K562 (cell line): ENCODE results near the gene COASY. TPM values are rescaled to one million over a fixed set of nuclear protein-coding genes. Genes with fewer than 3 reads are reported as not detected.

Experiments used
- ATAC-seq: fragments of 200-7000 bp; cut with Tn5 transposase; 3 replicates; pipeline ENCODE4 v1.9.1; 2020; ENCODE audit warnings: moderate library complexity
- BruUV-seq: library from RNA; stranded (reverse); fragments of 400-500 nt; replicated peaks from 2 replicates; lab custom pipeline; 2021; lab: Mats Ljungman, UMichigan
- CTCF ChIA-PET: fragments of 300-600 bp; formaldehyde crosslinking; extraction: SDS; loops from one replicate; lab custom pipeline; 2021; ENCODE audit warnings: low intra/inter-chr PET ratio; lab: Yijun Ruan, JAX
- POLR2A ChIA-PET: fragments of 300-600, 350-650 bp; sonication (Branson Sonifier 250); formaldehyde crosslinking; extraction: SDS; loops from one replicate; lab custom pipeline; 2021; ENCODE audit warnings: antibody characterized with exemption, inconsistent platforms; lab: Yijun Ruan, JAX
- DNase-seq, 4 experiments: peaks; one replicate each; pipeline versions ENCODE4 v3.0.0 to v3.0.0-alpha.2; 2011 to 2018; ENCODE audit warnings: low spot score in 3 of 4, mixed read lengths in 3 of 4; ENCODE audit errors: extremely low read depth in 1 of 4
- FAIRE-seq: peaks from 2 replicates; lab custom pipeline; 2011; peaks lifted over from hg19 to GRCh38; lab: Jason Lieb, UNC
- H2AFZ ChIP-seq: 2 replicates; pipeline ENCODE4 v1.6.0; 2011; ENCODE audit warnings: low read depth, low read length, control low read depth, inconsistent platforms
- H3K27ac ChIP-seq: fragments of 200-600 bp; 3 replicates; pipeline ENCODE4 v1.8.0; 2011; ENCODE audit warnings: low read depth, mild to moderate bottlenecking, control low read depth, inconsistent platforms, low read length, moderate library complexity, mixed read lengths; ENCODE audit errors: extremely low read depth
- H3K27me3 ChIP-seq, 2 experiments: fragments of 300-600 bp in 1 of 2; 2 replicates in 1 of 2; 3 replicates in 1 of 2; pipeline versions ENCODE4 v1.6.0 to v1.8.0; 2011; ENCODE audit warnings: inconsistent platforms in 2 of 2, low read length in 2 of 2, mild to moderate bottlenecking in 1 of 2, mixed read lengths in 1 of 2, moderate library complexity in 1 of 2; ENCODE audit not compliant: control insufficient read depth in 2 of 2, insufficient read depth in 2 of 2
- H3K36me3 ChIP-seq: fragments of 300-600 bp; 3 replicates; pipeline ENCODE4 v1.8.0; 2011; ENCODE audit warnings: mild to moderate bottlenecking, low read length, inconsistent platforms; ENCODE audit not compliant: control insufficient read depth, insufficient read depth
- H3K4me1 ChIP-seq, 2 experiments: fragments of 200-600 bp in 1 of 2; replicated peaks in 1 of 2; 2 replicates in 1 of 2; 3 replicates in 1 of 2; pipeline versions ENCODE4 v1.5.1 to v1.8.0; 2011; ENCODE audit warnings: inconsistent platforms in 2 of 2, low read length in 2 of 2, mild to moderate bottlenecking in 1 of 2, mixed read lengths in 1 of 2, moderate library complexity in 1 of 2; ENCODE audit not compliant: control insufficient read depth in 2 of 2, insufficient read depth in 2 of 2
- H3K4me2 ChIP-seq: 2 replicates; pipeline ENCODE4 v1.6.1; 2011; ENCODE audit warnings: low read length, control low read depth, inconsistent platforms, mixed read lengths; ENCODE audit not compliant: insufficient read depth
- H3K4me3 ChIP-seq: fragments of 200-600 bp; sonication (generic), shearing (Covaris generic); 2 replicates; pipeline ENCODE4 v1.5.1; 2016; ENCODE audit warnings: control low read depth, inconsistent platforms
- H3K79me2 ChIP-seq: fragments of 200-600 bp; 3 replicates; pipeline ENCODE4 v1.8.0; 2011; ENCODE audit warnings: low read length, inconsistent platforms; ENCODE audit not compliant: control insufficient read depth, insufficient read depth
- H3K9ac ChIP-seq, 2 experiments: 2 replicates each; pipeline versions ENCODE4 v1.6.0 to v1.6.1; 2011; ENCODE audit warnings: low read depth in 2 of 2, low read length in 2 of 2, control low read depth in 1 of 2, inconsistent platforms in 1 of 2, mild to moderate bottlenecking in 1 of 2, mixed read lengths in 1 of 2; ENCODE audit not compliant: insufficient read depth in 1 of 2
- H3K9me1 ChIP-seq: one replicate; pipeline ENCODE4 v1.6.0; 2011; ENCODE audit warnings: inconsistent platforms, mild to moderate bottlenecking, low read length, moderate library complexity; ENCODE audit not compliant: control insufficient read depth, insufficient read depth
- H3K9me3 ChIP-seq: replicated peaks from 2 replicates; pipeline ENCODE4 v1.5.1; 2011; ENCODE audit warnings: low read depth, low read length, inconsistent platforms; ENCODE audit not compliant: control insufficient read depth, insufficient read depth
- H4K20me1 ChIP-seq: replicated peaks from 2 replicates; pipeline ENCODE4 v1.6.1; 2011; ENCODE audit warnings: low read length, inconsistent platforms, mixed read lengths; ENCODE audit not compliant: control insufficient read depth, insufficient read depth
- E2F6 ChIP-seq, 2 experiments: IDR thresholded peaks; 2 replicates each; pipeline ENCODE4 v1.6.1; 2011; ENCODE audit warnings: borderline replicate concordance in 1 of 2, control low read depth in 1 of 2, low read depth in 1 of 2, low read length in 1 of 2, mild to moderate bottlenecking in 1 of 2, mixed read lengths in 1 of 2, moderate library complexity in 1 of 2; ENCODE audit not compliant: insufficient read depth in 1 of 2, insufficient read length in 1 of 2, poor library complexity in 1 of 2, severe bottlenecking in 1 of 2; ENCODE audit errors: extremely low read depth in 1 of 2
- ESRRB ChIP-seq: fragments of 250-450 bp; sonication (Bioruptor Pico); IDR thresholded peaks from 2 replicates; pipeline ENCODE4 v1.5.0; 2020; ENCODE audit warnings: mild to moderate bottlenecking, moderate library complexity, borderline replicate concordance
- LEF1 ChIP-seq: fragments of 450-650 bp; IDR thresholded peaks from 2 replicates; pipeline ENCODE4 v1.6.1; 2016; ENCODE audit warnings: mild to moderate bottlenecking
- RBM17 ChIP-seq: fragments of 200-400 bp; formaldehyde crosslinking; IDR thresholded peaks from 2 replicates; pipeline ENCODE4 v1.6.1; 2017; ENCODE audit warnings: low read depth, mild to moderate bottlenecking, low read length, borderline replicate concordance
- ZNF431 ChIP-seq: sonication (generic); formaldehyde crosslinking; IDR thresholded peaks from 2 replicates; pipeline ENCODE4 v1.8.0; 2022; ENCODE audit warnings: mild to moderate bottlenecking, missing genetic modification reagents
- WGBS: fragments of 100-300 bp; shearing (Covaris generic); methylation state at CpG from one replicate; pipeline ENCODE4 v1.1.6; 2016; ENCODE audit warnings: low coverage, mixed read lengths; ENCODE audit not compliant: insufficient coverage; ENCODE audit errors: missing lambda C conversion rate; 5-methylcytosine and 5-hydroxymethylcytosine counted together
- in situ Hi-C: fragments of 300-500 bp; cut with MboI; formaldehyde crosslinking; loops from 4 replicates; pipeline ENCODE4 v1.15.0; 2018; ENCODE audit warnings: inconsistent platforms, mixed read lengths
- intact Hi-C: fragments of 100-400 bp; cut with micrococcal nuclease; formaldehyde crosslinking; loops from 2 replicates; pipeline ENCODE4 v1.14.2; 2022
- polyA plus RNA-seq, 8 experiments: library from polyadenylated mRNA; depleted of rRNA in 4 of 8; stranded (reverse) in 5 of 8; unstranded in 3 of 8; fragments of >200 nt; fragmentation: Nextera tagmentation in 2 of 8; fragmentation: Illumina TruSeq in 1 of 8; extraction: Ambion mirVana in 2 of 8; extraction: Trizol in 1 of 8; gene quantifications; 2 replicates each; pipeline versions ENCODE4 v1.2.1 to v1.2.3, GENCODE V29; 2011 to 2014; ENCODE audit warnings: inconsistent platforms in 1 of 8, missing spikeins in 1 of 8
- total RNA-seq, 7 experiments: library from RNA; depleted of rRNA in 6 of 7; stranded (reverse); fragments of >200 nt in 6 of 7; fragmentation: Illumina TruSeq in 2 of 7; extraction: Trizol in 2 of 7; gene quantifications; 2 replicates each; pipeline versions ENCODE4 v1.2.1 to v1.2.3, GENCODE V29; 2011 to 2021; ENCODE audit warnings: low replicate concordance in 1 of 7
- TF ChIP-seq, protein P1 (sequence below): fragments of 450-650 bp; IDR thresholded peaks from 2 replicates; pipeline ENCODE4 v1.6.1; 2016; ENCODE audit warnings: low read depth
- TF ChIP-seq, protein P2 (sequence below): fragments of 250-450 bp; sonication (Bioruptor Pico); IDR thresholded peaks from 2 replicates; pipeline ENCODE4 v1.8.0; 2021; ENCODE audit warnings: mild to moderate bottlenecking, moderate library complexity

The COASY gene
- total and polyA plus RNA-seq, 9 of the 15 experiments (the other 6 are each of a cell fraction or from before 2014, with no cell fraction given): 25.4 to 175 (median 62.3) TPM

DNA sequence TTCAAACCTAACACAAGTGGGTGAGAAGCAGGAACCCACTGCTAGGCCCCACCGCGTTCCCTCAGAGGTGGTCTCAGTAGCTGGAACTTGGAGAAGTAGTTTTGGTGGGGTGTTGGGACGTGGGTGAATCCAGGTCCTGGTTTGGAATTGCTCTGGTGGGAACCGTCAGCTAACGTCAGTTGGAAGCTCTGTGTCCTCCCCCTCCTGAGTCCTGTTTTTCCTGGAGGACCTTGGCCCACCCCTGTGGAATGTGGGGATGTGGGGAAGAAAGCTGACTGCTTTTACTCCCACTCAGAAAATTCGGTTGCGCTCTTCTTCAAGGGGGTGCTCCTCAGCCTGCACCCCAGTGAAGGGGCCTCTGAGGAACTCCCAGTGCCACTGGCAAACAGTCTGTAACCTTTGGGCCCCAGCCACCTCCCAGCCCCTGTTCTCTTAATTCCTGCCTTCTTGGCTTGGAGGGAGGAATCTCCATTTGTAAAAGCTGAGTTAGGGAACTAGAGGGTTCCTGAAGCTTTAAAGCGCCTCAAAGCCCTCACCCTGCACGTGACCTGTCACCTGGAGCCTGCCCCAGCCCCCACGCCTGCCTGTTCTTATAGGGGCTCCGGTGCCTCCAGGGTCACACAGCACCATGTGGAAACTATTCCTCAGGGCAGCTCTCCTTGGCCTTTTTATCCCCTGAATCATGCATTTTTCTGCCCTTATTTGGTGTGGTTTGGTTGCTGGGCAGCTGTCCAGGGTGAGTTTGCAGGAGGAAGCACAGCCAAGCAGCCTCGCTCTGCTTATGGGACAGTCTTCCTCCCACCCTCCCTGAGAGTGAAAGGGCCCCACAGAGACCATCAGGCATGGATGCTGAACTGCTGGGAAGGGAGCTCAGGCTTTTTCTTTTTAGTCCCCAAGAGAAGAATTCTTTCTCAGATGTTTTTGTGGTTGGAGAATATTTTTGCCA lies 42.1 kb upstream of the COASY start:
- ChIA-PET CTCF (interaction anchor here (1.1 to 1.6 kb wide), 4 partner anchors 8 to 198 kb away, joined by 3 to 6 read pairs (median 4); no protein-coding TSS in a partner anchor), POLR2A (interaction anchor here (0.5 to 3.9 kb wide), 25 partner anchors 8 to 460 kb away, joined by 3 to 15 read pairs (median 4); partner anchors contain the start of genes CAVIN1, NAGLU, PSMC3IP and PTGES3L)
- peaks cover 7% of the 10 kb centered on the region for H3K9me1 ChIP-seq
- BruUV-seq: no TSS peak
- ATAC-seq (peak; percentile 42), DNase-seq (peak in 2 of 4 experiments; percentile 40 to 65), FAIRE-seq (peak; percentile 51)
- H3K27me3 ChIP-seq: no peaks in the 10 kb centered on the region
- peaks cover 51 to 68% of the 10 kb centered on the region in 2 experiments for H3K4me1 ChIP-seq
- H3K36me3 ChIP-seq: peaks cover 74% of the 10 kb centered on the region
- H3K79me2 ChIP-seq: peaks cover 11% of the 10 kb centered on the region; the same call in 1 of the 3 replicates
- intact Hi-C loops: loop anchor here (5.0 kb wide), 4 partner anchors 48 to 198 kb away; no protein-coding TSS in a partner anchor
- peak overlapping the region; percentile 86 for H3K27ac ChIP-seq
- no peak overlapping the region for H2AFZ ChIP-seq
- no peaks in the 10 kb centered on the region for H3K9me3 ChIP-seq
- peak overlapping the region; percentile 62 to 86 for H3K9ac ChIP-seq
- H4K20me1 ChIP-seq: no peaks in the 10 kb centered on the region
- H3K4me3 ChIP-seq: no peak overlapping the region
- in situ Hi-C loops: no loop called here
- peak overlapping the region; percentile 63 for H3K4me2 ChIP-seq
- WGBS: 31% methylated on average over 12 of the region's 12 CpGs
- TF ChIP-seq ESRRB (no peak), RBM17 (no peak), LEF1 (no peak), E2F6 (IDR thresholded peaks at IDR 0.05; ENCODE audit: borderline replicate concordance in 1 of 2, extremely low read depth in 1 of 2, insufficient read depth in 1 of 2, insufficient read length in 1 of 2, low read depth in 1 of 2, low read length in 1 of 2, poor library complexity in 1 of 2, severe bottlenecking in 1 of 2) (peak in 1 of 2 experiments; percentile 33), ZNF431 (no peak)
- TF ChIP-seq, protein P1, sequence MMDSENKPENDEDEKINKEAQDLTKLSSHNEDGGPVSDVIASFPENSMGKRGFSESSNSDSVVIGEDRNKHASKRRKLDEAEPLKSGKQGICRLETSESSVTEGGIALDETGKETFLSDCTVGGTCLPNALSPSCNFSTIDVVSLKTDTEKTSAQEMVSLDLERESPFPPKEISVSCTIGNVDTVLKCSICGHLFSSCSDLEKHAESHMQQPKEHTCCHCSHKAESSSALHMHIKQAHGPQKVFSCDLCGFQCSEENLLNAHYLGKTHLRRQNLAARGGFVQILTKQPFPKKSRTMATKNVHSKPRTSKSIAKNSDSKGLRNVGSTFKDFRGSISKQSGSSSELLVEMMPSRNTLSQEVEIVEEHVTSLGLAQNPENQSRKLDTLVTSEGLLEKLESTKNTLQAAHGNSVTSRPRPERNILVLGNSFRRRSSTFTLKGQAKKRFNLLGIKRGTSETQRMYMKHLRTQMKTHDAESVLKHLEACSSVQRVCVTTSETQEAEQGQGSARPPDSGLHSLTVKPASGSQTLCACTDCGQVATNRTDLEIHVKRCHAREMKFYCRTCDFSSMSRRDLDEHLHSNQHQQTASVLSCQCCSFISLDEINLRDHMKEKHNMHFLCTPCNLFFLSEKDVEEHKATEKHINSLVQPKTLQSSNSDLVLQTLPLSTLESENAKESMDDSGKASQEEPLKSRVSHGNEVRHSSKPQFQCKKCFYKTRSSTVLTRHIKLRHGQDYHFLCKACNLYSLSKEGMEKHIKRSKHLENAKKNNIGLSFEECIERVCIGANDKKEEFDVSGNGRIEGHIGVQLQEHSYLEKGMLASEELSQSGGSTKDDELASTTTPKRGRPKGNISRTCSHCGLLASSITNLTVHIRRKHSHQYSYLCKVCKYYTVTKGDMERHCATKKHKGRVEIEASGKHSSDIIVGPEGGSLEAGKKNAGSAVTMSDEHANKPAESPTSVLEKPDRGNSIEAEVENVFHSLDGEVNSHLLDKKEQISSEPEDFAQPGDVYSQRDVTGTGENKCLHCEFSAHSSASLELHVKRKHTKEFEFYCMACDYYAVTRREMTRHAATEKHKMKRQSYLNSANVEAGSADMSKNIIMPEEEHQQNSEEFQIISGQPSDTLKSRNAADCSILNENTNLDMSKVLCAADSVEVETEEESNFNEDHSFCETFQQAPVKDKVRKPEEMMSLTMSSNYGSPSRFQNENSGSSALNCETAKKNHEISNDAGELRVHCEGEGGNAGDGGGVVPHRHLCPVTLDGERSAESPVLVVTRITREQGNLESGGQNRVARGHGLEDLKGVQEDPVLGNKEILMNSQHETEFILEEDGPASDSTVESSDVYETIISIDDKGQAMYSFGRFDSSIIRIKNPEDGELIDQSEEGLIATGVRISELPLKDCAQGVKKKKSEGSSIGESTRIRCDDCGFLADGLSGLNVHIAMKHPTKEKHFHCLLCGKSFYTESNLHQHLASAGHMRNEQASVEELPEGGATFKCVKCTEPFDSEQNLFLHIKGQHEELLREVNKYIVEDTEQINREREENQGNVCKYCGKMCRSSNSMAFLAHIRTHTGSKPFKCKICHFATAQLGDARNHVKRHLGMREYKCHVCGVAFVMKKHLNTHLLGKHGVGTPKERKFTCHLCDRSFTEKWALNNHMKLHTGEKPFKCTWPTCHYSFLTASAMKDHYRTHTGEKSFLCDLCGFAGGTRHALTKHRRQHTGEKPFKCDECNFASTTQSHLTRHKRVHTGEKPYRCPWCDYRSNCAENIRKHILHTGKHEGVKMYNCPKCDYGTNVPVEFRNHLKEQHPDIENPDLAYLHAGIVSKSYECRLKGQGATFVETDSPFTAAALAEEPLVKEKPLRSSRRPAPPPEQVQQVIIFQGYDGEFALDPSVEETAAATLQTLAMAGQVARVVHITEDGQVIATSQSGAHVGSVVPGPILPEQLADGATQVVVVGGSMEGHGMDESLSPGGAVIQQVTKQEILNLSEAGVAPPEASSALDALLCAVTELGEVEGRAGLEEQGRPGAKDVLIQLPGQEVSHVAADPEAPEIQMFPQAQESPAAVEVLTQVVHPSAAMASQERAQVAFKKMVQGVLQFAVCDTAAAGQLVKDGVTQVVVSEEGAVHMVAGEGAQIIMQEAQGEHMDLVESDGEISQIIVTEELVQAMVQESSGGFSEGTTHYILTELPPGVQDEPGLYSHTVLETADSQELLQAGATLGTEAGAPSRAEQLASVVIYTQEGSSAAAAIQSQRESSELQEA: no peak
- TF ChIP-seq, protein P2, sequence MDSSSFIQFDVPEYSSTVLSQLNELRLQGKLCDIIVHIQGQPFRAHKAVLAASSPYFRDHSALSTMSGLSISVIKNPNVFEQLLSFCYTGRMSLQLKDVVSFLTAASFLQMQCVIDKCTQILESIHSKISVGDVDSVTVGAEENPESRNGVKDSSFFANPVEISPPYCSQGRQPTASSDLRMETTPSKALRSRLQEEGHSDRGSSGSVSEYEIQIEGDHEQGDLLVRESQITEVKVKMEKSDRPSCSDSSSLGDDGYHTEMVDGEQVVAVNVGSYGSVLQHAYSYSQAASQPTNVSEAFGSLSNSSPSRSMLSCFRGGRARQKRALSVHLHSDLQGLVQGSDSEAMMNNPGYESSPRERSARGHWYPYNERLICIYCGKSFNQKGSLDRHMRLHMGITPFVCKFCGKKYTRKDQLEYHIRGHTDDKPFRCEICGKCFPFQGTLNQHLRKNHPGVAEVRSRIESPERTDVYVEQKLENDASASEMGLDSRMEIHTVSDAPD (CRISPR knock-in tag): no peak
